SH-SY5Y (cell line): ENCODE measurements around the gene SAFB2.

Source experiments
- GATA2 ChIP-seq: IDR thresholded peaks from 2 replicates; pipeline ENCODE4 v1.6.1; 2011; ENCODE audit warnings: mild to moderate bottlenecking, low read depth, low read length
- GATA3 ChIP-seq: IDR thresholded peaks from 2 replicates; pipeline ENCODE4 v1.6.1; 2011; ENCODE audit warnings: low read depth, mild to moderate bottlenecking, low read length, moderate library complexity

GRCh38 chr19:5557691-5558090 lies 64.9 kb downstream of the SAFB2 start:
- TF ChIP-seq GATA3 (no peak), GATA2 (no peak)
